SK-N-SH (cell line): Measurements from ENCODE around the gene GSTO2. TPM values are rescaled to one million over a fixed set of nuclear protein-coding genes. Genes with fewer than 3 reads are reported as not detected.

Experiments used
- CTCF ChIA-PET: fragments of 300-600, 350-600 bp; formaldehyde crosslinking; extraction: SDS; loops from one replicate; lab custom pipeline; 2021; lab: Yijun Ruan, JAX
- POLR2A ChIA-PET: fragments of 350-600 bp; sonication (Branson Sonifier 250); formaldehyde crosslinking; extraction: SDS; loops from one replicate; lab custom pipeline; 2020; ENCODE audit warnings: antibody characterized with exemption, inconsistent platforms; lab: Yijun Ruan, JAX
- DNase-seq: peaks from one replicate; pipeline ENCODE4 v3.0.0; 2012
- H2AFZ ChIP-seq: fragments of 200-600 bp; sonication (generic); 2 replicates; pipeline ENCODE4 v1.8.1; 2016; ENCODE audit warnings: antibody characterized with exemption, mild to moderate bottlenecking, low read depth
- H3F3A ChIP-seq: fragments of 200-600 bp; sonication (generic); replicated peaks from 2 replicates; pipeline ENCODE3; 2016; ENCODE audit warnings: antibody characterized with exemption, mild to moderate bottlenecking; ENCODE audit not compliant: insufficient read depth
- H3K27ac ChIP-seq, 2 experiments: fragments of 200-500 bp in 1 of 2; fragments of 200-600 bp in 1 of 2; sonication (Bioruptor generic) in 1 of 2; sonication (generic), shearing (Covaris generic) in 1 of 2; 2 replicates each; pipeline versions ENCODE4 v1.5.1 to v1.6.1; 2014 to 2016; ENCODE audit warnings: low read depth in 2 of 2, inconsistent platforms in 1 of 2, low read length in 1 of 2, mild to moderate bottlenecking in 1 of 2, mixed read lengths in 1 of 2
- H3K27me3 ChIP-seq: fragments of 200-600 bp; sonication (generic), shearing (Covaris generic); 2 replicates; pipeline ENCODE4 v1.6.1; 2016; ENCODE audit warnings: mixed run types; ENCODE audit not compliant: insufficient read depth
- H3K36me3 ChIP-seq, 2 experiments: fragments of 200-500 bp in 1 of 2; fragments of 200-600 bp in 1 of 2; sonication (Bioruptor generic) in 1 of 2; sonication (generic) in 1 of 2; replicated peaks in 1 of 2; 2 replicates each; pipeline versions ENCODE3 to v1.5.1; 2014 to 2016; ENCODE audit warnings: low read length in 1 of 2, mild to moderate bottlenecking in 1 of 2; ENCODE audit not compliant: insufficient read depth in 2 of 2, control insufficient read depth in 1 of 2
- H3K4me1 ChIP-seq, 2 experiments: fragments of 200-500 bp in 1 of 2; fragments of 200-600 bp in 1 of 2; sonication (Bioruptor generic) in 1 of 2; sonication (generic), shearing (Covaris generic) in 1 of 2; 2 replicates each; pipeline versions ENCODE4 v1.5.1 to v1.6.1; 2014 to 2016; ENCODE audit warnings: low read depth in 1 of 2, low read length in 1 of 2, mixed run types in 1 of 2; ENCODE audit not compliant: insufficient read depth in 2 of 2, control insufficient read depth in 1 of 2
- H3K4me2 ChIP-seq: fragments of 200-600 bp; sonication (generic), shearing (Covaris generic); 2 replicates; pipeline ENCODE4 v1.6.1; 2017; ENCODE audit warnings: mixed run types
- H3K4me3 ChIP-seq, 2 experiments: fragments of 200-500 bp in 1 of 2; fragments of 200-600 bp in 1 of 2; sonication (Bioruptor generic) in 1 of 2; sonication (generic), shearing (Covaris generic) in 1 of 2; 2 replicates each; pipeline versions ENCODE4 v1.5.1 to v1.8.1; 2014 to 2016; ENCODE audit warnings: low read depth in 2 of 2, inconsistent platforms in 1 of 2, low read length in 1 of 2, mild to moderate bottlenecking in 1 of 2, mixed read lengths in 1 of 2, moderate library complexity in 1 of 2
- H3K79me2 ChIP-seq: fragments of 200-600 bp; sonication (generic); 2 replicates; pipeline ENCODE4 v1.8.1; 2017; ENCODE audit warnings: mild to moderate bottlenecking; ENCODE audit not compliant: insufficient read depth
- H3K9ac ChIP-seq: fragments of 200-600 bp; sonication (generic); 2 replicates; pipeline ENCODE4 v1.6.1; 2017; ENCODE audit warnings: mixed run types
- H3K9me2 ChIP-seq: fragments of 200-600 bp; sonication (generic); 2 replicates; pipeline ENCODE4 v1.6.1; 2017; ENCODE audit warnings: mixed run types
- H3K9me3 ChIP-seq: fragments of 200-600 bp; sonication (generic); 2 replicates; pipeline ENCODE4 v1.6.1; 2017; ENCODE audit warnings: mixed run types, mild to moderate bottlenecking, moderate library complexity
- H4K20me1 ChIP-seq: fragments of 200-600 bp; sonication (generic); 2 replicates; pipeline ENCODE4 v1.6.1; 2017; ENCODE audit warnings: mild to moderate bottlenecking, mixed run types; ENCODE audit not compliant: insufficient read depth
- CTCF ChIP-seq: fragments of 200-600 bp; sonication (generic); IDR thresholded peaks from 2 replicates; pipeline ENCODE4 v1.6.1; 2017; ENCODE audit warnings: antibody characterized with exemption, mild to moderate bottlenecking, moderate library complexity
- FOXJ3 ChIP-seq: sonication (generic); formaldehyde crosslinking; IDR thresholded peaks from 2 replicates; pipeline ENCODE4 v1.5.1; 2020; ENCODE audit warnings: mild to moderate bottlenecking, missing genetic modification reagents
- FOXM1 ChIP-seq: IDR thresholded peaks from 2 replicates; pipeline ENCODE4 v1.4.0; 2012; ENCODE audit warnings: low read depth, mild to moderate bottlenecking
- GATA2 ChIP-seq: sonication (generic); formaldehyde crosslinking; IDR thresholded peaks from 2 replicates; pipeline ENCODE4 v1.5.0; 2020; ENCODE audit warnings: mild to moderate bottlenecking, missing genetic modification reagents
- JUND ChIP-seq: IDR thresholded peaks from 2 replicates; pipeline ENCODE4 v1.4.0; 2012
- MEF2A ChIP-seq: IDR thresholded peaks from 2 replicates; pipeline ENCODE4 v1.4.0; 2012; ENCODE audit warnings: low read depth, borderline replicate concordance
- NRF1 ChIP-seq: IDR thresholded peaks from 2 replicates; pipeline ENCODE4 v1.6.1; 2012; ENCODE audit warnings: low read depth, mild to moderate bottlenecking, low read length
- POLR2AphosphoS5 ChIP-seq: IDR thresholded peaks from 2 replicates; pipeline ENCODE4 v1.6.1; 2012; ENCODE audit warnings: low read depth, low read length
- RFX5 ChIP-seq: IDR thresholded peaks from 2 replicates; pipeline ENCODE4 v1.6.1; 2012; ENCODE audit warnings: mild to moderate bottlenecking, improper control_type of control experiment, low read length
- SIN3A ChIP-seq: IDR thresholded peaks from 2 replicates; pipeline ENCODE4 v1.6.1; 2012; ENCODE audit warnings: low read depth, mild to moderate bottlenecking, low read length, moderate library complexity, borderline replicate concordance
- SMC3 ChIP-seq: IDR thresholded peaks from 2 replicates; pipeline ENCODE4 v1.6.1; 2012; ENCODE audit warnings: low read depth, low read length, improper control_type of control experiment
- TEAD4 ChIP-seq: IDR thresholded peaks from 2 replicates; pipeline ENCODE4 v1.4.0; 2012; ENCODE audit warnings: mild to moderate bottlenecking, borderline replicate concordance; ENCODE audit not compliant: insufficient read depth
- ZBTB33 ChIP-seq: IDR thresholded peaks from 2 replicates; pipeline ENCODE4 v1.4.0; 2012; ENCODE audit warnings: low read depth, borderline replicate concordance
- whole genome bisulfite sequencing: methylation state at CpG from one replicate; pipeline ENCODE4 v1.1.6; 2017; ENCODE audit warnings: low lambda C conversion rate; 5-methylcytosine and 5-hydroxymethylcytosine counted together
- polyA plus RNA-seq, 3 experiments: library from polyadenylated mRNA; depleted of rRNA; stranded (reverse); fragments of >200 nt; gene quantifications; 2 replicates each; pipeline ENCODE4 v1.2.3, GENCODE V29; 2012

Gene GSTO2
- polyA plus RNA-seq, 1 of the 3 experiments (the other 2 are of a cell fraction), result 0.49 TPM

GRCh38 chr10:104350127-104350635, 81.2 kb downstream of the GSTO2 start (continued):
- no peak for TF ChIP-seq POLR2AphosphoS5

GRCh38 chr10:104351061-104351702, 82.2 kb downstream of the GSTO2 start:
- Histone ChIP-seq H3K79me2 (no peaks in the 10 kb centered on the region), H3F3A (peaks cover 11% of the 10 kb centered on the region), H3K4me1 (peaks cover 5 to 13% of the 10 kb centered on the region in 2 experiments; a peak in 3 of 4 replicates), H3K27me3 (no peaks in the 10 kb centered on the region), H3K36me3 (no peaks in the 10 kb centered on the region), H4K20me1 (no peaks in the 10 kb centered on the region), H3K9me3 (no peaks in the 10 kb centered on the region), H3K9ac (no peak overlapping the region), H3K27ac (peak overlapping the region in 1 of 2 experiments; percentile 22; a peak in 1 of 4 replicates), H3K4me2 (no peak overlapping the region), H3K9me2 (no peaks in the 10 kb centered on the region), H2AFZ (no peak overlapping the region), H3K4me3 (no peak overlapping the region)
- ChIA-PET CTCF (interaction anchor here (0.8 to 7.0 kb wide), 22 partner anchors 13 to 271 kb away, joined by 3 to 229 read pairs (median 6); partner anchors contain the start of gene ITPRIP), POLR2A (no interaction called here)
- TF ChIP-seq GATA2 (no peak), MEF2A (no peak), CTCF (no peak), JUND (no peak), RFX5 (no peak), SIN3A (no peak), ZBTB33 (no peak), FOXJ3 (CRISPR knock-in tag) (no peak), SMC3 (no peak), NRF1 (no peak), TEAD4 (no peak), FOXM1 (no peak)
- WGBS, result 42% methylated on average over 2 of the region's 2 CpGs
- DNase-seq, result no peak
